ENCODE measurements around the gene PPM1A. TPM values are rescaled to one million over a fixed set of nuclear protein-coding genes. Genes with fewer than 3 reads are reported as not detected.

PPM1A gene
- total and polyA plus RNA-seq, 2 of the 8 experiments (the other 6 are each of a cell fraction or from before 2014, with no cell fraction given) = 14.0 to 51.2 TPM

DNA sequence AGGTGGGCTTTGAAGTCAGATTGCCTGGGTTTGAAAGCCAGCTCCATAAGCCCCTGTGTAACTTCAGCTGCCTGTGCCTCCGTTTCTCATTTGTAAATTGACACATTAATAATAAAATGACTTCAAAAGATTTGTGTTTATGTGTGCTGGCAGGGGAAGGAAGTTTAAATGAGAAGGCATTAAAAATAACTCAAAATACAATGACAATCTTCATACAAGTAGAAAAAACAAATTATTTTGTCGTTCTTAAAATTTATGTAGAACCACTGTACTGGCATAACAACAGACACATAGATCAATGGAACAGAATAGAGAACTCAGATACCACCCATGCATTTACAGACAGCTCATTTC, 83.0 kb downstream of the PPM1A start:
- Histone ChIP-seq H3K9ac (replicated peaks in 1 of 4; ENCODE audit: extremely low read depth in 1 of 4, low read depth in 3 of 4, low read length in 3 of 4) (no peak overlapping the region), H3K4me1 (replicated peaks in 1 of 4; ENCODE audit: control insufficient read depth in 3 of 4, insufficient read depth in 4 of 4, low read length in 3 of 4) (peaks cover 0 to 12% (median 8%) of the 10 kb centered on the region in 4 experiments; a peak in 5 of 7 replicates), H2BK20ac (ENCODE audit: low read length) (no peak overlapping the region), H3K27ac (ENCODE audit: low read depth, low read length) (no peak overlapping the region), H2AFZ (ENCODE audit: low read length) (no peak overlapping the region), H4K8ac (ENCODE audit: extremely low read depth, insufficient read depth, low read length) (no peak overlapping the region), H3K9me3 (ENCODE audit: insufficient read depth in 2 of 2, low read depth in 1 of 2, low read length in 1 of 2) (no peaks in the 10 kb centered on the region), H2AK5ac (ENCODE audit: low read depth, low read length) (no peak overlapping the region), H3K4me2 (ENCODE audit: insufficient read depth in 1 of 2, low read depth in 2 of 2, low read length in 2 of 2) (peak overlapping the region; percentile 64 to 74; a peak in 1 of 4 replicates), H3K56ac (replicated peaks; ENCODE audit: insufficient read length, low read depth, low read length) (no peak overlapping the region), H2BK12ac (ENCODE audit: low read depth, low read length) (no peak overlapping the region), H3K36me3 (ENCODE audit: control insufficient read depth in 2 of 4, insufficient read depth in 4 of 4, low read length in 3 of 4) (no peaks in the 10 kb centered on the region), H3K27me3 (replicated peaks in 1 of 4; ENCODE audit: control insufficient read depth in 3 of 4, extremely low read depth in 1 of 4, insufficient read depth in 3 of 4, low read length in 3 of 4) (peaks cover 0 to 5% (median 1%) of the 10 kb centered on the region in 4 experiments; a peak in 3 of 7 replicates), H2BK120ac (replicated peaks; ENCODE audit: low read depth, low read length) (no peak overlapping the region), H3K79me1 (ENCODE audit: low read depth, low read length) (no peaks in the 10 kb centered on the region), H4K20me1 (replicated peaks in 1 of 2; ENCODE audit: control insufficient read depth in 1 of 2, insufficient read depth in 2 of 2, low read length in 2 of 2) (no peaks in the 10 kb centered on the region), H3K23ac (ENCODE audit: insufficient read length) (no peak overlapping the region), H3K18ac (ENCODE audit: extremely low read depth, low read length) (no peak overlapping the region), H2BK15ac (ENCODE audit: low read length) (no peak overlapping the region), H4K91ac (replicated peaks; ENCODE audit: insufficient read length, low read length) (no peak overlapping the region), H4K5ac (ENCODE audit: insufficient read length, low read depth, low read length) (no peak overlapping the region), H2BK5ac (ENCODE audit: low read depth, low read length) (no peak overlapping the region), H3K4me3 (ENCODE audit: extremely low read depth in 1 of 4, insufficient read depth in 2 of 4, low read depth in 3 of 4, low read length in 4 of 4) (no peak overlapping the region; a peak in 1 of 8 replicates), H3K14ac (ENCODE audit: insufficient read length) (no peak overlapping the region), H3K23me2 (ENCODE audit: low read depth, low read length) (peaks cover 2% of the 10 kb centered on the region; the same call in 1 of the 2 replicates), H3K4ac (replicated peaks; ENCODE audit: insufficient read length, low read depth, low read length) (no peak overlapping the region), H3K79me2 (ENCODE audit: control insufficient read depth in 1 of 2, insufficient read depth in 2 of 2, low read length in 2 of 2) (no peaks in the 10 kb centered on the region)
- 51% methylated on average over 2 of the region's 2 CpGs; no CpG with 5 or more reads in 1 of the 2 experiments for WGBS, 2 experiments (ENCODE audit: extremely low coverage in 1 of 2, insufficient coverage in 1 of 2, insufficient read length in 1 of 2, insufficient replicate concordance in 2 of 2, low coverage in 1 of 2, low lambda C conversion rate in 2 of 2, missing lambda C conversion rate in 1 of 2)
- CTCF ChIA-PET (ENCODE audit: partially characterized antibody) = interaction anchor here (0.6 to 7.8 kb wide), 48 partner anchors 10 to 921 kb away, joined by 3 to 73 read pairs (median 4); partner anchors contain the start of genes DHRS7 and PPM1A
- DNase-seq (ENCODE audit: low read depth in 1 of 2, low spot score in 2 of 2) (no peak), FAIRE-seq (no peak)
- POLR2A ChIA-PET (ENCODE audit: partially characterized antibody) = interaction anchor here (1.7 kb wide), 2 partner anchors 16 to 83 kb away, joined by 5 read pairs; partner anchors contain the start of gene PPM1A
- TF ChIP-seq ASH2L (IDR thresholded peaks at IDR 0.05; ENCODE audit: low read length) (no peak), SRF (IDR thresholded peaks at IDR 0.05; ENCODE audit: low read depth, low read length) (no peak), CHD1 (IDR thresholded peaks at IDR 0.05; ENCODE audit: low read depth, low read length) (no peak), POLR2A (IDR thresholded peaks at IDR 0.05; ENCODE audit: control extremely low read depth in 1 of 2, low read depth in 2 of 2, low read length in 2 of 2) (no peak), GABPA (IDR thresholded peaks at IDR 0.05; ENCODE audit: borderline replicate concordance, insufficient read depth, low read length) (no peak), CREB1 (IDR thresholded peaks at IDR 0.05) (no peak), JUN (IDR thresholded peaks at IDR 0.05; ENCODE audit: low read depth, low read length) (no peak), BCL11A (IDR thresholded peaks at IDR 0.05; ENCODE audit: low read depth in 2 of 2, low read length in 2 of 2) (no peak), KDM4A (IDR thresholded peaks at IDR 0.05; ENCODE audit: low read depth, low read length, severe bottlenecking) (no peak), TBP (IDR thresholded peaks at IDR 0.05; ENCODE audit: low read depth, low read length) (no peak), RBBP5 (IDR thresholded peaks at IDR 0.05; ENCODE audit: borderline replicate concordance, low read depth, low read length) (no peak), POU5F1 (IDR thresholded peaks at IDR 0.05; ENCODE audit: low read depth, low read length) (no peak), SP4 (IDR thresholded peaks at IDR 0.05; ENCODE audit: low read length) (no peak), TAF1 (IDR thresholded peaks at IDR 0.05; ENCODE audit: low read depth, low read length) (no peak), SP1 (IDR thresholded peaks at IDR 0.05; ENCODE audit: low read depth, low read length) (no peak), SAP30 (IDR thresholded peaks at IDR 0.05; ENCODE audit: insufficient read depth, insufficient replicate concordance, low read length) (no peak), CEBPB (IDR thresholded peaks at IDR 0.05; ENCODE audit: low read depth, low read length) (no peak)

Measured in H1 (cell line).